Left lung (tissue), 10 donors: ENCODE results near the gene NDUFB5. TPM values are rescaled to one million over a fixed set of nuclear protein-coding genes. Genes with fewer than 3 reads are reported as not detected.
A peak's percentile ranks its signal among the peaks of the same experiment; 100 is the strongest.

Source experiments
- ATAC-seq: fragments of 200-7000 bp; cut with Tn5 transposase; one replicate; pipeline ENCODE4 v1.9.1; 2020; ENCODE audit warnings: moderate library complexity
- DNase-seq, 4 donors: peaks; one replicate each; pipeline ENCODE4 v3.0.0-alpha.2; 2013 to 2020
- H3K27ac ChIP-seq, 2 donors: fragments of 200-600 bp; sonication (generic) in 1 of 2; one replicate each; pipeline versions ENCODE4 v1.5.0 to v1.8.0; 2020 to 2021
- H3K27me3 ChIP-seq, 2 donors: fragments of 200-600 bp; sonication (generic) in 1 of 2; one replicate each; pipeline versions ENCODE4 v1.5.0 to v1.8.0; 2020 to 2021
- H3K36me3 ChIP-seq, 2 donors: fragments of 200-600 bp; sonication (generic) in 1 of 2; one replicate each; pipeline versions ENCODE4 v1.5.0 to v1.8.0; 2020 to 2021
- H3K4me1 ChIP-seq, 2 donors: fragments of 200-600 bp; one replicate each; pipeline ENCODE4 v1.8.0; 2021
- H3K4me3 ChIP-seq, 2 donors: fragments of 200-600 bp; sonication (generic) in 1 of 2; one replicate each; pipeline versions ENCODE4 v1.5.0 to v1.8.0; 2020 to 2021; ENCODE audit warnings: mild to moderate bottlenecking in 1 of 2
- H3K9me3 ChIP-seq, 2 donors: fragments of 200-600 bp; sonication (generic) in 1 of 2; one replicate each; pipeline versions ENCODE4 v1.5.0 to v1.8.0; 2020 to 2021
- intact Hi-C, 2 donors: fragments of 100-400 bp; cut with DNase I; formaldehyde crosslinking; loops; one replicate each; pipeline versions ENCODE4 v1.11.2 to v1.14.2; 2022
- polyA plus RNA-seq, 6 donors: library from polyadenylated mRNA; unstranded; fragments of 120-200 nt; gene quantifications; one replicate each; pipeline ENCODE4 v1.2.1, GENCODE V29; 2013; ENCODE audit not compliant: insufficient read length in 6 of 6
- total RNA-seq, 2 donors: library from RNA; stranded (reverse); fragmentation: NEBNext Ultra II Directional; extraction: Animal tissue kit (Norgen Biotek cat#: 25700); gene quantifications; one replicate each; pipeline ENCODE4 v1.2.1, GENCODE V29; 2021
- TF ChIP-seq, protein P1 (sequence below), 2 donors: fragments of 200-600 bp; sonication (generic) in 1 of 2; IDR thresholded peaks; one replicate each; pipeline versions ENCODE4 v1.5.0 to v1.8.0; 2021; ENCODE audit warnings: antibody characterized with exemption in 2 of 2
- donor health status: DM: no; HTN: yes; CAD: no.
- donor health status: DM: no; HTN: no; CAD: no.

Gene NDUFB5
- total and polyA plus RNA-seq, 8 donors = 79.1 to 150 (median 133) TPM

DNA sequence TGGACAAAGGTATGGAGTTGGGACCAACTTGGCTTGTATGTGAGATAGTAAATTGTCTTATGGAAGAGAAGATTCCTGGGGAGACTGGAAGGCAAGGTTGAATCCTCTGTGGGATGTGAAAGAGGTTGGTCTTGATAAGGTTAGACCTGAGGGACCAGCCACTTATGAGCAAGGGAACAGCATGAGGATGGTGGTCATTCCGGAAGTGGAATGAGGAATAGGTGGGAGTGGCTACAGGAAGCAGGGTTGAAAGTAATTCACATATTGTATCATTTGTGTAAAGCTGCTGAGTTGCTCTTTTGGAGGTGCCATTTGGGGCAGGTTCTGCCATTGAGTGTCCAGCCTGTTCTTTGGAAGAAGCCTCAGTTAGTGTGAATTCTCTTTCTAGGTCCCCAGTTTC, 61.4 kb downstream of the NDUFB5 start:
- Histone ChIP-seq H3K36me3 (no peaks in the 10 kb centered on the region), H3K27ac (peak overlapping the region; percentile 23 to 28), H3K27me3 (no peaks in the 10 kb centered on the region), H3K4me1 (peaks cover 7 to 14% of the 10 kb centered on the region in 2 donors), H3K9me3 (no peaks in the 10 kb centered on the region), H3K4me3 (no peak overlapping the region)
- intact Hi-C loops = no loop called here
- TF ChIP-seq, protein P1, sequence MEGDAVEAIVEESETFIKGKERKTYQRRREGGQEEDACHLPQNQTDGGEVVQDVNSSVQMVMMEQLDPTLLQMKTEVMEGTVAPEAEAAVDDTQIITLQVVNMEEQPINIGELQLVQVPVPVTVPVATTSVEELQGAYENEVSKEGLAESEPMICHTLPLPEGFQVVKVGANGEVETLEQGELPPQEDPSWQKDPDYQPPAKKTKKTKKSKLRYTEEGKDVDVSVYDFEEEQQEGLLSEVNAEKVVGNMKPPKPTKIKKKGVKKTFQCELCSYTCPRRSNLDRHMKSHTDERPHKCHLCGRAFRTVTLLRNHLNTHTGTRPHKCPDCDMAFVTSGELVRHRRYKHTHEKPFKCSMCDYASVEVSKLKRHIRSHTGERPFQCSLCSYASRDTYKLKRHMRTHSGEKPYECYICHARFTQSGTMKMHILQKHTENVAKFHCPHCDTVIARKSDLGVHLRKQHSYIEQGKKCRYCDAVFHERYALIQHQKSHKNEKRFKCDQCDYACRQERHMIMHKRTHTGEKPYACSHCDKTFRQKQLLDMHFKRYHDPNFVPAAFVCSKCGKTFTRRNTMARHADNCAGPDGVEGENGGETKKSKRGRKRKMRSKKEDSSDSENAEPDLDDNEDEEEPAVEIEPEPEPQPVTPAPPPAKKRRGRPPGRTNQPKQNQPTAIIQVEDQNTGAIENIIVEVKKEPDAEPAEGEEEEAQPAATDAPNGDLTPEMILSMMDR (IDR thresholded peaks at IDR 0.05) = no peak
- no peak for DNase-seq
- peak; percentile 10 for ATAC-seq

DNA sequence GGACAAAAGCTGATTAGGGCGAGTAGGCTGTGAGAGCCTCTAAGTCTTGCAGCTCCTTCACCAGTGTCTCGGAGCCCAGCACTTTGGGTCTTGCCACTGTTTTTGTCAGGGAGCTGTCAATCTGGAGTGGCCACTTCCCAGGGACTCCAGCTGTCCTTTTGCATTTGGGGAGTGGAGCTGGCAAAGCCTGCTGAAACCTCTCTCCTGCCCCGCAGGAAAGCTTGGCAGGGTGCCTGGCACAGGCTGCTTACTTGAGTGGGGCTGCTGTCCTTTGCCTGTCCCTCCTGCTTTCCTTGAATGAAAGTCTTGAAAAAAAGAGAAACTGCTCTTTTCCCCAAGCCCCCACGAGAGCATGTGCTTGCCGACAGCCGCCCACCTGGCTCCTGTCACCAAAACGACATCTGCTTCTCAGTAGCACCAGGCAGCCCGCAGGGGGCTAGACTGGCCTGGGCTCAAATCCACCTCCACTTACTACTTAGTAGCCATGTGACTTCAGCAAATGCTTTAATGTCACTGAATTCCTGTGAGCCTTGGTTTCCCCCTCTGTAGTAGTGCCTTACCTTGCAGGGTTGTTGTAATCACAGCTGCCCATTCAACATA, 61.9 kb downstream of the NDUFB5 start:
- no peaks in the 10 kb centered on the region for H3K27me3 ChIP-seq
- peak overlapping the region; percentile 28 to 49 for H3K27ac ChIP-seq
- peak; percentile 72 for ATAC-seq
- TF ChIP-seq, protein P1 (IDR thresholded peaks at IDR 0.05) = no peak
- H3K36me3 ChIP-seq = no peaks in the 10 kb centered on the region
- peaks cover 7 to 14% of the 10 kb centered on the region in 2 donors for H3K4me1 ChIP-seq
- H3K4me3 ChIP-seq = no peak overlapping the region
- peak in 3 of 4 donors; percentile 59 to 86 (median 85) for DNase-seq
- no peaks in the 10 kb centered on the region for H3K9me3 ChIP-seq
- intact Hi-C loops = no loop called here

DNA sequence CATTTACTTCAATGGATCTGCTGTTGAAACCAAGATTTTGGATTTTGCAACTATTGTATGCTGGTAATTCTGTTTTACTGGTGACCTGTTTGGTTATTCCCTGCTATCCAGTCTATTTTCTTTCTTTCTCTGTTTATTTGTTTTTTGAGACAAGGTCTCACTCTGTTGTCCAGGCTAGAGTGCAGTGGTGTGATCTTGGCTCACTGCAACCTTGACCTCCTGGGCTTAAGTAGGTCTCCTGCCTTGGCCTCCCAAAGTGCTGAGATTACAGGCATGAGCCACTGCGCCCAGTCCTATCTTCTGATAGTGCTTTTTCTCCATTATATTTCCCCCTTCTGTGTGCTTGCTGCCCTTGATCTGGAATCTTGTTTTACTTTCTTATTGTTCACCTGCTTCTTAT, 63.8 kb downstream of the NDUFB5 start:
- DNase-seq (no peak), ATAC-seq (no peak)
- TF ChIP-seq, protein P1 (IDR thresholded peaks at IDR 0.05) = no peak
- H3K36me3 ChIP-seq = no peaks in the 10 kb centered on the region
- H3K27ac ChIP-seq = no peak overlapping the region
- H3K27me3 ChIP-seq = no peaks in the 10 kb centered on the region
- H3K9me3 ChIP-seq = no peaks in the 10 kb centered on the region
- intact Hi-C loops = no loop called here
- no peak overlapping the region for H3K4me3 ChIP-seq
- H3K4me1 ChIP-seq = peaks cover 7 to 19% of the 10 kb centered on the region in 2 donors

DNA sequence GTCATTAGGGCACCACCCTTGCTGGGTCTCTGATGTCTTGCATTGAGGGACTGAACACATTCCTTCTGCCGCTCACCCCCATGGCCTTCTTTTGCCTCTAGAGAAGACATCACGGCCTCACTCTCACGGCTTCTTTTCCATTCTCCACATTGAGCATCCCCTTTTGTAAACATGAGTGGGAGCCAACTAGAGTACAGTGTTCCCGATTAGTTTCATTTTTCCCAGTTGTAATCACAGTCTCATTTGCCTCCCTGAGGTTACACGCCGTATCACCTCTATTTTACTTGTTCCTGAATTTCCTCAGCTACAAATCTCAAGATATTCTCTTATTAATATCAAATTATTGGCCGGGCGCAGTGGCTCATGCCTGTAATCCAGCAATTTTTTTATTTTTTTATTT, 65.7 kb downstream of the NDUFB5 start:
- intact Hi-C loops = no loop called here
- peaks cover 7 to 19% of the 10 kb centered on the region in 2 donors for H3K4me1 ChIP-seq
- peak overlapping the region in 1 of 2 donors; percentile 0 for H3K27ac ChIP-seq
- no peak for ATAC-seq
- no peak overlapping the region for H3K4me3 ChIP-seq
- H3K27me3 ChIP-seq = no peaks in the 10 kb centered on the region
- TF ChIP-seq, protein P1 (IDR thresholded peaks at IDR 0.05) = no peak
- no peak for DNase-seq
- no peaks in the 10 kb centered on the region for H3K36me3 ChIP-seq
- H3K9me3 ChIP-seq = no peaks in the 10 kb centered on the region

DNA sequence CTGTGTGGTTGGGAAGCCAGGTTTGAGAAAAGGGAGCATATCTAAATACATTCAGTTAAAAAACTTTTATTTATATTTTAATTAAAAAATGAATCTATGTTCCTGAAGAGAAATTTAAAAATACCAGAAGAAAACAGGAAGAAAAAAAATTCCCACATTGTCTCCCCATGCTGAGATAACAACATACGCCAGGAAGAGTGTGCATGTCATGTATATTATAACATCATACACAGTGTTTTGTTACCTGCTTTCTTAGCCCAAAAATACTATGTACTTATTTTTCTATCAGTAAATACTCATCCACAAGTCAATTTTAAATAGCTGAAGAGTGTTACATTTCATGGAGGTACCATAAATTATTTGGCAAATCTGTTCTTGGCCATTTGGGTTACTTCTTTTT, 66.7 kb downstream of the NDUFB5 start:
- H3K27ac ChIP-seq = peak overlapping the region; percentile 2 to 54
- TF ChIP-seq, protein P1 (IDR thresholded peaks at IDR 0.05) = no peak

More for the DNA sequence above, 66.7 kb downstream of the NDUFB5 start:
- Histone ChIP-seq H3K36me3 (no peaks in the 10 kb centered on the region), H3K4me1 (peaks cover 6 to 11% of the 10 kb centered on the region in 2 donors), H3K4me3 (no peak overlapping the region), H3K9me3 (no peaks in the 10 kb centered on the region), H3K27me3 (no peaks in the 10 kb centered on the region)
- intact Hi-C loops = no loop called here
- DNase-seq (no peak), ATAC-seq (no peak)
